ENCODE measurements around the gene NPFFR1.
"Not testable (repeated sequence)": the region's sequence is repeated elsewhere in the genome, so short reads cannot be mapped to it uniquely, and the experiment has no call there.

The NPFFR1 gene

GRCh38 chr10:70222811-70223447, 60.9 kb downstream of the NPFFR1 start:
- not testable (repeated sequence) for DNase-seq (ENCODE audit: low read depth)

- DNase-seq (ENCODE audit: low read depth) = no peak
Measured at GRCh38 chr10:70222340-70222794, 61.4 kb downstream of the NPFFR1 start.

- DNase-seq (ENCODE audit: low read depth) = no peak
Measured at GRCh38 chr10:70221030-70221429, 62.8 kb downstream of the NPFFR1 start.

- DNase-seq (ENCODE audit: low read depth) = no peak
Measured at GRCh38 chr10:70212879-70213278, 70.9 kb downstream of the NPFFR1 start.

- DNase-seq (ENCODE audit: low read depth) = no peak
Measured at GRCh38 chr10:70212277-70212676, 71.5 kb downstream of the NPFFR1 start.

GRCh38 chr10:70206762-70207161, 77.0 kb downstream of the NPFFR1 start:
- no peak for DNase-seq (ENCODE audit: low read depth)

- no peak for DNase-seq (ENCODE audit: low read depth)
Measured at GRCh38 chr10:70201105-70201504, 82.7 kb downstream of the NPFFR1 start.

- DNase-seq (ENCODE audit: low read depth) = no peak
Measured at GRCh38 chr10:70198696-70199466, 84.9 kb downstream of the NPFFR1 start.

All from T follicular helper cell (primary cell).